IgD-negative memory B cell (primary cell): ENCODE results near the gene CCL25. TPM values are rescaled to one million over a fixed set of nuclear protein-coding genes. Genes with fewer than 3 reads are reported as not detected.
"Not testable (repeated sequence)": the region's sequence is repeated elsewhere in the genome, so short reads cannot be mapped to it uniquely, and the experiment has no call there.

Source experiments
- H3K27ac Mint-ChIP-seq, 3 donors: one replicate each; pipeline ENCODE4 v1.8.0; 2020 to 2022; ENCODE audit warnings: mild to moderate bottlenecking in 3 of 3, mixed read lengths in 3 of 3, moderate library complexity in 1 of 3
- H3K27me3 Mint-ChIP-seq: one replicate; pipeline ENCODE4 v1.8.0; 2021; ENCODE audit warnings: mixed read lengths
- H3K36me3 Mint-ChIP-seq: one replicate; pipeline ENCODE4 v1.8.0; 2020; ENCODE audit warnings: mild to moderate bottlenecking, mixed read lengths
- H3K4me1 Mint-ChIP-seq, 3 donors: one replicate each; pipeline ENCODE4 v1.8.0; 2020 to 2022; ENCODE audit warnings: mixed read lengths in 3 of 3, mild to moderate bottlenecking in 1 of 3
- H3K4me3 Mint-ChIP-seq, 4 donors: one replicate each; pipeline ENCODE4 v1.8.0; 2020 to 2022; ENCODE audit warnings: mild to moderate bottlenecking in 4 of 4, mixed read lengths in 4 of 4, moderate library complexity in 3 of 4
- H3K9me3 Mint-ChIP-seq, 3 donors: one replicate each; pipeline ENCODE4 v1.8.0; 2020 to 2021; ENCODE audit warnings: mixed read lengths in 3 of 3, mild to moderate bottlenecking in 1 of 3
- polyA plus RNA-seq: library from polyadenylated mRNA; unstranded; fragments of 300-500 nt; fragmentation: Illumina TruSeq; gene quantifications from one replicate; pipeline ENCODE4 v1.2.3, GENCODE V29; 2021

The CCL25 gene
- polyA plus RNA-seq, 1 donor from 2014 or later, result 1.2 TPM

GRCh38 chr19:8086849-8087248 is 34.3 kb downstream of the CCL25 start:
- no peaks in the 10 kb centered on the region for H3K4me1 Mint-ChIP-seq
- H3K9me3 Mint-ChIP-seq, result peaks cover 0 to 2% (median 0%) of the 10 kb centered on the region in 3 donors
- no peaks in the 10 kb centered on the region for H3K36me3 Mint-ChIP-seq
- H3K27me3 Mint-ChIP-seq, result peaks cover 8% of the 10 kb centered on the region
- no peak overlapping the region for H3K4me3 Mint-ChIP-seq
- no peak overlapping the region for H3K27ac Mint-ChIP-seq

GRCh38 chr19:8087876-8088275 is 35.3 kb downstream of the CCL25 start:
- no peaks in the 10 kb centered on the region for H3K4me1 Mint-ChIP-seq
- H3K36me3 Mint-ChIP-seq, result no peaks in the 10 kb centered on the region
- H3K27ac Mint-ChIP-seq, result no peak overlapping the region
- peaks cover 0 to 2% (median 0%) of the 10 kb centered on the region in 3 donors for H3K9me3 Mint-ChIP-seq
- H3K4me3 Mint-ChIP-seq, result no peak overlapping the region
- H3K27me3 Mint-ChIP-seq, result peaks cover 8% of the 10 kb centered on the region

- Mint-ChIP-seq H3K4me3 (no peak overlapping the region), H3K36me3 (no peaks in the 10 kb centered on the region), H3K4me1 (no peaks in the 10 kb centered on the region), H3K27ac (no peak overlapping the region), H3K9me3 (peaks cover 2 to 5% (median 2%) of the 10 kb centered on the region in 3 donors), H3K27me3 (peaks cover 2% of the 10 kb centered on the region)
These were observed 36.4 kb downstream of the CCL25 start for GRCh38 chr19:8088752-8089663.

DNA sequence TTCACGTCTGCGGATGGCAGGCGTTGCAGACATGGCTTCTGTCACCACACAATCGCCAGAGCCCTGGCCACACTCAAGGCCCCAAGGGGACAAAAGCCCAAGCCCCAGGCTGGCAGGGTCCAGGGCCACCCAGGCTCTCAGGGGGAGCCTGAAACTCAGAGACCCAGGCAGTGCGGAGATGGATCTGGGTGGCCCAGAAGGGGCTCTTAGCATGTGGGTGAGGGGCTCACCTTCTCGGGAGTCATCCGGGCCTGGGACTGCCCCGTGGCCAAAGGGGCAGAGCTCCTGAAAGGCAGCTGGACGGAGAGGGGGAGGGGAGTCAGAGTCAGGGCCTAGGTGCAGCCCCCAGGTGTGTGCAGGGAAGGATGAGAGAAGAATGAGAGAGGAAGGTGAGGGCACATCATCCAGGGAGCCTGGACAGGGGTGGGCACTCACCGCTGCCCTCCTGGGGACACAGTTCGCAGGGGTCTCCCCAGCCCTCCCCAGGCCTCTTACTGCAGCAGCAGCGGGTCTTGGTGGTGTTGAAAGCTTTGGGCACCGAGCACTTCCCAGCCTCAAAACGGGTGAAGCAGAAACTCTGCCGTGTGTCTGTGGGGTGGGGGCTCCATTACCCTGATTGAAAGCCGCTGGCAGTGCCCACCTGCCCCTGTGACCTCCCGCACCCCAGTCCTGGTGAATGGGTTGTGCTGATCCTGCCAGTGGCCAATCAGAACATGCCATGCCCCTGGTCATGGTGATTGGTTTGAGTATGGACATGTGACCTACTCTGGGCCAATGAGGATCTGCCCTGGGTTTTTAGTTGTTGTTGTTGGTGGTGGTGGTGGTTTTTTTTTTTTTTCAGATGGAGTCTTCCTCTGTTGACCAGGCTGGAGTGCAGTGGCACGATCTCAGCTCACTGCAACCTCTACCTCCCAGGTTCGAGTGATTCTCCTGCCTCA is 37.4 kb downstream of the CCL25 start:
- no peaks in the 10 kb centered on the region for H3K36me3 Mint-ChIP-seq
- no peaks in the 10 kb centered on the region for H3K4me1 Mint-ChIP-seq
- H3K27ac Mint-ChIP-seq, result no peak overlapping the region
- H3K4me3 Mint-ChIP-seq, result no peak overlapping the region
- no peaks in the 10 kb centered on the region for H3K27me3 Mint-ChIP-seq
- peaks cover 4 to 10% (median 10%) of the 10 kb centered on the region in 3 donors for H3K9me3 Mint-ChIP-seq

DNA sequence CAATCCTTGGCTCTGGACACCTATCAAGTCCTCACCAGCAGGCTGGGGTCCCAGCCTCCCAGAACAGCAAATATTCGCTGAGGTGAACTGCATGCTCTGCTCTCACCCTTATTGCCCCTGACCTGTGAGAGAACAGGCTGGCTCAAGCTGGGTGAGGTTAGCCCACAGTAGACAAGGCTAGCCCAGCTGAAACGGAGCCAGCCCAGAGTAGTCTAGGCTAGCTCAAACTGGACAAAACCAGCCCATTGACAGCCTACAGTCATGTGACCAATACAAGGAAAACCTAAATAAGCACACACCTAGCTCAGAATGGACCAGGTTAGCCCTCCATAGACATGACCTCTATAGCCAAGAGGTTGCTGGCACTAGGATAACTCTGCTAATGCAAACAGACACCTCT is 38.4 kb downstream of the CCL25 start:
- Mint-ChIP-seq H3K4me1 (no peaks in the 10 kb centered on the region), H3K36me3 (no peaks in the 10 kb centered on the region), H3K9me3 (peaks cover 4 to 12% (median 10%) of the 10 kb centered on the region in 3 donors), H3K27ac (no peak overlapping the region), H3K4me3 (no peak overlapping the region), H3K27me3 (no peaks in the 10 kb centered on the region)

- peaks cover 6% of the 10 kb centered on the region for H3K36me3 Mint-ChIP-seq
- H3K9me3 Mint-ChIP-seq, result peaks cover 8 to 19% (median 18%) of the 10 kb centered on the region in 3 donors
- peak overlapping the region in 2 of 4 donors; percentile 17 to 66 for H3K4me3 Mint-ChIP-seq
- no peak overlapping the region for H3K27ac Mint-ChIP-seq
- H3K27me3 Mint-ChIP-seq, result peaks cover 1% of the 10 kb centered on the region
- H3K4me1 Mint-ChIP-seq, result no peaks in the 10 kb centered on the region
These were observed 41.2 kb downstream of the CCL25 start for GRCh38 chr19:8093740-8094139.

DNA sequence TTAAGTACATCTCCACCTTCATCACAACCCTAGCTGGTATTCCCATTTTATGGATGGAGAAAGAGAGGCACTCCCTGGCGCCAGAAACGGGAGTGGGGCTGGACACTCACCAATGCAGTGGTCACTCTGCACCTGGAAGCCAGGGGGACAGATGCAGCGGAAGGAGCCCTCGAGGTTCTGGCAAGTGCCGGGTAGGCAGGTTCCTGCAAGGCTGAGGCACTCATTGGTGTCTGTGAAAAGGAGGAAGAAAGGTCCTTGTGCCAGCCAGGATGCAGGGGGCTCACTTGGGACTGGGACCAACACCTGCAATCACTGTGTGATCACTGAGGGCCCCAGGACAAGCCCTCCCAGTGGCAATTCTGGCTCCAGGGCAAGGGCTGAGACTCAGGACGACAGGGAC is 41.8 kb downstream of the CCL25 start:
- H3K27ac Mint-ChIP-seq, result no peak overlapping the region
- peak overlapping the region in 1 of 4 donors; percentile 66 for H3K4me3 Mint-ChIP-seq
- peaks cover 8% of the 10 kb centered on the region for H3K36me3 Mint-ChIP-seq
- H3K4me1 Mint-ChIP-seq, result no peaks in the 10 kb centered on the region
- peaks cover 1% of the 10 kb centered on the region for H3K27me3 Mint-ChIP-seq
- H3K9me3 Mint-ChIP-seq, result peaks cover 8 to 19% (median 18%) of the 10 kb centered on the region in 3 donors

- Mint-ChIP-seq H3K36me3 (peaks cover 8% of the 10 kb centered on the region), H3K4me3 (no peak overlapping the region), H3K27me3 (peaks cover 1% of the 10 kb centered on the region), H3K27ac (no peak overlapping the region), H3K4me1 (no peaks in the 10 kb centered on the region), H3K9me3 (peaks cover 6 to 19% (median 18%) of the 10 kb centered on the region in 3 donors)
These were observed 42.9 kb downstream of the CCL25 start for GRCh38 chr19:8095354-8095886.

GRCh38 chr19:8096071-8096470 is 43.5 kb downstream of the CCL25 start:
- Mint-ChIP-seq H3K9me3 (peaks cover 6 to 19% (median 18%) of the 10 kb centered on the region in 3 donors), H3K27ac (no peak overlapping the region), H3K27me3 (peaks cover 1% of the 10 kb centered on the region), H3K4me1 (no peaks in the 10 kb centered on the region), H3K36me3 (peaks cover 8% of the 10 kb centered on the region), H3K4me3 (peak overlapping the region in 1 of 4 donors; percentile 79)

DNA sequence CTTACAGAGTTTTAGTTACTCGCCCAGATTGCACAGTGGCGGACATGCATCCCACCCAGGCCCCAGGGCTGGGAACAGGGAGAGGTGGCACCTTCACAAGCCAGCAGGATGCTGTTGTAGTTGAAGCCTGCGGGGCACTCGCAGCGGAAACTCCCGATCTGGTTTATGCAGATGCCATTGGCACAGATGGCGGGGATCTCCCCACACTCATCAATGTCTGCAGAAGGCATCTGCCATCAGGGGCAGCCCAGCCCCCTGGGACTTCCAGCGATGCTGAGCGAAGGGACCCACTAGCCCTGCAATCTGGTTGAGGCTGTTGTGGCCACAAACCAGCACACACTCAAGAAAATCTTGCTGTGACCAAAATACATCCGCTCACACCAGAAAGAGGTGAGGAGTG is 44.6 kb downstream of the CCL25 start:
- Mint-ChIP-seq H3K27me3 (peaks cover 4% of the 10 kb centered on the region), H3K27ac (no peak overlapping the region), H3K36me3 (peaks cover 8% of the 10 kb centered on the region), H3K9me3 (peaks cover 6 to 22% (median 18%) of the 10 kb centered on the region in 3 donors), H3K4me3 (no peak overlapping the region), H3K4me1 (no peaks in the 10 kb centered on the region)

- Mint-ChIP-seq H3K27me3 (peaks cover 7% of the 10 kb centered on the region), H3K4me3 (no peak overlapping the region), H3K36me3 (peaks cover 8% of the 10 kb centered on the region), H3K4me1 (no peaks in the 10 kb centered on the region), H3K9me3 (peaks cover 6 to 22% (median 18%) of the 10 kb centered on the region in 3 donors), H3K27ac (peak overlapping the region in 1 of 3 donors; percentile 28)
These were observed 45.4 kb downstream of the CCL25 start for GRCh38 chr19:8097681-8098567.

DNA sequence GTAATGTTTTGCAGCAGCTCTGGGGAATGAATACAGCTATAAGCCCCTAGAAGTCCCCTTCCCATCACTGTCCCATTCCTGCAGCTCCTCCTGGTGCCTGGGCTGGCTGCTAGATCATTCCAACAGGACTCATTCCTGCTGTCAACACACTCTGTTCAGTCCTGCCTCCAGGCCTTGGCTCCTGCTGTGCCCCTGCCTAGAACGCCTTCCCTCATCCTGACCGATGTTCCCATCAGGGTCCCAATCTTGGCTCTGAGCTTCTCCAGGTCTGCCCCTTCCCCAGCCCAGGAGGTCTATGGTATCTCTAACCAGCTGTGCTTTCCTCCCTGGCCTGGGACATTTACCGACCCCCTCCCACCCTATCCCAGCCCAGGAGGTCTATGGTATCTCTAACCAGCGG is 48.8 kb downstream of the CCL25 start:
- no peak overlapping the region for H3K27ac Mint-ChIP-seq
- peaks cover 8% of the 10 kb centered on the region for H3K36me3 Mint-ChIP-seq
- H3K27me3 Mint-ChIP-seq, result peaks cover 10% of the 10 kb centered on the region
- no peaks in the 10 kb centered on the region for H3K4me1 Mint-ChIP-seq
- peaks cover 4 to 9% (median 9%) of the 10 kb centered on the region in 3 donors for H3K9me3 Mint-ChIP-seq
- H3K4me3 Mint-ChIP-seq, result no peak overlapping the region

DNA sequence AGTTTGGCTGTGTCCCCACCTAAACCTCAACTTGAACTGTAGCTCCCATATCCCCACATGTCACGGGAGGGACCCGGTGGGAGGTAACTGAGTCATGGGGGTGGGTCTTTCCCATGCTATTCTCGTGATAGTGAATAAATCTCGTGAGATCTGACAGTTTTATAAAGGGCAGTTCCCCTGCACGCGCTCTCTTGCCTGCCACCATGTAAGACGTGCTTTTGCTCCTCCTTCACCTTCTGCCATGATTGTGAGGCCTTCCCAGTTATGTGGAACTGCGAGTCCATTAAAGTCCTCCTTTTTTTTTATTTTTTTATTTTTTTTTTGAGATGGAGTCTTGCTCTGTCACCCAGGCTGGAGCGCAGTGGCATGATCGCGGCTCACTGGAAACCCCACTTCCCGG is 49.4 kb downstream of the CCL25 start:
- not testable (repeated sequence) for H3K27ac Mint-ChIP-seq, H3K4me1 Mint-ChIP-seq

DNA sequence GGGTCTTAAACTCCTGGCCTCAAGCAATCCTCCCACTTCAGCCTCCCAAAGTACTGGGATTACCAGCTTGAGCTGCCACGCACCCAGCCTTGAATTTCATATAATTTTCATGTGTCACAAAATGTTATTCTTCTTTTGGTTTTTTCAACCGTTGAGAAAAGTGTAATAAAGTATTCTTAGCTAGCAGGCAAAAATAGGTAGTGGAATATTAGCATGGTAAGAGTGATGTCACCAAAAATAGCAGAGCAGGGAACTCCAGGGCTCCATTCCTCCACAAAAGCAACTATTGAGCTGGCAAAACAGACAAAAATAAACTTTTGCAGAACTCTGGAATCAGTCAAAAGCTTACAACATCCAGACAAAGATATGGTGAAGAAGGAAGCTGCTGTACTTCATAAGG is 52.9 kb downstream of the CCL25 start:
- peaks cover 13% of the 10 kb centered on the region for H3K27me3 Mint-ChIP-seq
- no peak overlapping the region for H3K4me3 Mint-ChIP-seq
- H3K4me1 Mint-ChIP-seq, result no peaks in the 10 kb centered on the region
- no peak overlapping the region for H3K27ac Mint-ChIP-seq
- H3K9me3 Mint-ChIP-seq, result peaks cover 0 to 3% (median 0%) of the 10 kb centered on the region in 3 donors
- H3K36me3 Mint-ChIP-seq, result no peaks in the 10 kb centered on the region

More for the DNA sequence above, 49.4 kb downstream of the CCL25 start:
- not testable (repeated sequence) for H3K9me3 Mint-ChIP-seq, H3K36me3 Mint-ChIP-seq, H3K4me3 Mint-ChIP-seq
- H3K27me3 Mint-ChIP-seq, result peaks cover 10% of the 10 kb centered on the region
